SKM-1 treated with dmso at 0.1 percent for 144 hours (cell line): ENCODE measurements around the gene CYP3A7.
"Not testable (repeated sequence)": the region's sequence is repeated elsewhere in the genome, so short reads cannot be mapped to it uniquely, and the experiment has no call there.

Source experiments
- DNase-seq: peaks from one replicate; lab custom pipeline; 2025; ENCODE audit not compliant: unreplicated experiment; lab: John Stamatoyannopoulos, UW

CYP3A7 gene

GRCh38 chr7:99709838-99710578, 25.0 kb downstream of the CYP3A7 start:
- DNase-seq: no peak

GRCh38 chr7:99709260-99709659, 25.7 kb downstream of the CYP3A7 start:
- DNase-seq: no peak

GRCh38 chr7:99707096-99707495, 27.9 kb downstream of the CYP3A7 start:
- no peak for DNase-seq

- DNase-seq: no peak
Measured at GRCh38 chr7:99699946-99700345, 35.0 kb downstream of the CYP3A7 start.

GRCh38 chr7:99698867-99699730, 35.9 kb downstream of the CYP3A7 start:
- DNase-seq: not testable (repeated sequence)

GRCh38 chr7:99694912-99695304, 40.1 kb downstream of the CYP3A7 start:
- DNase-seq: no peak

GRCh38 chr7:99694201-99694911, 40.6 kb downstream of the CYP3A7 start:
- no peak for DNase-seq

- no peak for DNase-seq
Measured at GRCh38 chr7:99693427-99694200, 41.4 kb downstream of the CYP3A7 start.

- no peak for DNase-seq
Measured at GRCh38 chr7:99693100-99693426, 41.9 kb downstream of the CYP3A7 start.

GRCh38 chr7:99692563-99692962, 42.4 kb downstream of the CYP3A7 start:
- not testable (repeated sequence) for DNase-seq

- not testable (repeated sequence) for DNase-seq
Measured at GRCh38 chr7:99691658-99692057, 43.3 kb downstream of the CYP3A7 start.

- DNase-seq: not testable (repeated sequence)
Measured at GRCh38 chr7:99690918-99691317, 44.1 kb downstream of the CYP3A7 start.

- DNase-seq: not testable (repeated sequence)
Measured at GRCh38 chr7:99685871-99686608, 49.0 kb downstream of the CYP3A7 start.

GRCh38 chr7:99685129-99685758, 49.8 kb downstream of the CYP3A7 start:
- DNase-seq: no peak

GRCh38 chr7:99679400-99680191, 55.4 kb downstream of the CYP3A7 start, which contains the start of gene CYP3A5:
Gene CYP3A5, minus strand, starts transcription at chr7:99679996. Its CDS starts 100 bp downstream, at chr7:99679896.
- DNase-seq: no peak

- no peak for DNase-seq
Measured at GRCh38 chr7:99679032-99679399, 56.0 kb downstream of the CYP3A7 start.

GRCh38 chr7:99677648-99678045, 57.3 kb downstream of the CYP3A7 start:
- no peak for DNase-seq

GRCh38 chr7:99677013-99677647, 57.9 kb downstream of the CYP3A7 start:
- DNase-seq: no peak
